Activated T-helper 17 cell treated with anti-CD3 and anti-CD28 coated beads, Interleukin-2, amount 50 U/mL, for 72 hours (primary cell): ENCODE measurements around the gene HTR3A. TPM values are rescaled to one million over a fixed set of nuclear protein-coding genes. Genes with fewer than 3 reads are reported as not detected.

Experiments
- ATAC-seq: fragments of 150-1000 bp; cut with Tn5 transposase; replicated peaks from 2 replicates; pipeline ENCODE4 v1.10.0; 2021; ENCODE audit warnings: mild to moderate bottlenecking, moderate library complexity
- H3K27ac Mint-ChIP-seq: one replicate; pipeline ENCODE4 v1.8.0; 2022; ENCODE audit warnings: mixed read lengths
- H3K27me3 Mint-ChIP-seq: one replicate; pipeline ENCODE4 v1.8.0; 2022; ENCODE audit warnings: mixed read lengths
- H3K36me3 Mint-ChIP-seq: one replicate; pipeline ENCODE4 v1.8.0; 2022; ENCODE audit warnings: low read depth, mild to moderate bottlenecking, mixed read lengths
- H3K4me1 Mint-ChIP-seq: one replicate; pipeline ENCODE4 v1.8.0; 2022; ENCODE audit warnings: mixed read lengths
- H3K4me3 Mint-ChIP-seq: one replicate; pipeline ENCODE4 v1.8.0; 2022; ENCODE audit warnings: mild to moderate bottlenecking, mixed read lengths
- H3K9me3 Mint-ChIP-seq: one replicate; pipeline ENCODE4 v1.8.0; 2022; ENCODE audit warnings: mixed read lengths
- total RNA-seq, 2 donors: library from RNA; stranded (reverse); gene quantifications; one replicate each; pipeline ENCODE4 v1.2.3, GENCODE V29; 2022

Gene HTR3A
- total RNA-seq, 2 donors from 2014 or later: not detected

GRCh38 chr11:114019574-114019973 is 44.7 kb downstream of the HTR3A start:
- Mint-ChIP-seq H3K36me3 (no peaks in the 10 kb centered on the region), H3K9me3 (no peaks in the 10 kb centered on the region)

GRCh38 chr11:114025329-114025907 is 50.5 kb downstream of the HTR3A start:
- H3K27ac Mint-ChIP-seq: no peak overlapping the region
- H3K9me3 Mint-ChIP-seq: no peaks in the 10 kb centered on the region
- no peak for ATAC-seq
- H3K36me3 Mint-ChIP-seq: no peaks in the 10 kb centered on the region
- peaks cover 3% of the 10 kb centered on the region for H3K27me3 Mint-ChIP-seq
- H3K4me1 Mint-ChIP-seq: no peaks in the 10 kb centered on the region
- H3K4me3 Mint-ChIP-seq: no peak overlapping the region

More at GRCh38 chr11:114019574-114019973, 44.7 kb downstream of the HTR3A start:
- Mint-ChIP-seq H3K27ac (no peak overlapping the region), H3K27me3 (peaks cover 3% of the 10 kb centered on the region), H3K4me3 (no peak overlapping the region), H3K4me1 (no peaks in the 10 kb centered on the region)
- ATAC-seq: no peak

- ATAC-seq: no peak
- no peak overlapping the region for H3K27ac Mint-ChIP-seq
- H3K4me1 Mint-ChIP-seq: no peaks in the 10 kb centered on the region
- peaks cover 3% of the 10 kb centered on the region for H3K27me3 Mint-ChIP-seq
- H3K9me3 Mint-ChIP-seq: no peaks in the 10 kb centered on the region
- H3K4me3 Mint-ChIP-seq: no peak overlapping the region
- no peaks in the 10 kb centered on the region for H3K36me3 Mint-ChIP-seq
Measured at GRCh38 chr11:114026355-114026754, 51.4 kb downstream of the HTR3A start.

- ATAC-seq: no peak
- Mint-ChIP-seq H3K27me3 (peaks cover 3% of the 10 kb centered on the region), H3K36me3 (no peaks in the 10 kb centered on the region), H3K27ac (no peak overlapping the region), H3K4me3 (no peak overlapping the region), H3K4me1 (no peaks in the 10 kb centered on the region), H3K9me3 (no peaks in the 10 kb centered on the region)
Measured at GRCh38 chr11:114027391-114027790, 52.5 kb downstream of the HTR3A start.

GRCh38 chr11:114027926-114028325 is 53.0 kb downstream of the HTR3A start:
- H3K36me3 Mint-ChIP-seq: no peaks in the 10 kb centered on the region
- no peak overlapping the region for H3K4me3 Mint-ChIP-seq
- no peak overlapping the region for H3K27ac Mint-ChIP-seq
- no peaks in the 10 kb centered on the region for H3K4me1 Mint-ChIP-seq
- peaks cover 3% of the 10 kb centered on the region for H3K27me3 Mint-ChIP-seq
- ATAC-seq: no peak
- no peaks in the 10 kb centered on the region for H3K9me3 Mint-ChIP-seq

- H3K4me1 Mint-ChIP-seq: no peaks in the 10 kb centered on the region
- no peak for ATAC-seq
- H3K27me3 Mint-ChIP-seq: peaks cover 7% of the 10 kb centered on the region
- no peaks in the 10 kb centered on the region for H3K9me3 Mint-ChIP-seq
- H3K27ac Mint-ChIP-seq: no peak overlapping the region
- no peaks in the 10 kb centered on the region for H3K36me3 Mint-ChIP-seq
- H3K4me3 Mint-ChIP-seq: no peak overlapping the region
Measured at GRCh38 chr11:114031246-114031966, 56.5 kb downstream of the HTR3A start.

- Mint-ChIP-seq H3K4me3 (no peak overlapping the region), H3K9me3 (no peaks in the 10 kb centered on the region), H3K4me1 (no peaks in the 10 kb centered on the region), H3K27me3 (peaks cover 7% of the 10 kb centered on the region), H3K36me3 (no peaks in the 10 kb centered on the region), H3K27ac (no peak overlapping the region)
- ATAC-seq: no peak
Measured at GRCh38 chr11:114031967-114032320, 57.0 kb downstream of the HTR3A start.

- ATAC-seq: no peak
- H3K4me3 Mint-ChIP-seq: no peak overlapping the region
- H3K4me1 Mint-ChIP-seq: no peaks in the 10 kb centered on the region
- H3K27me3 Mint-ChIP-seq: peaks cover 7% of the 10 kb centered on the region
- H3K9me3 Mint-ChIP-seq: no peaks in the 10 kb centered on the region
- peak overlapping the region; percentile 34 for H3K27ac Mint-ChIP-seq
- no peaks in the 10 kb centered on the region for H3K36me3 Mint-ChIP-seq
Measured at GRCh38 chr11:114033066-114033465, 58.2 kb downstream of the HTR3A start.

GRCh38 chr11:114033572-114033971 is 58.7 kb downstream of the HTR3A start:
- H3K4me3 Mint-ChIP-seq: no peak overlapping the region
- H3K27ac Mint-ChIP-seq: no peak overlapping the region
- no peaks in the 10 kb centered on the region for H3K4me1 Mint-ChIP-seq
- H3K27me3 Mint-ChIP-seq: peaks cover 7% of the 10 kb centered on the region
- no peaks in the 10 kb centered on the region for H3K36me3 Mint-ChIP-seq
- ATAC-seq: no peak
- no peaks in the 10 kb centered on the region for H3K9me3 Mint-ChIP-seq

- Mint-ChIP-seq H3K36me3 (no peaks in the 10 kb centered on the region), H3K4me1 (no peaks in the 10 kb centered on the region), H3K4me3 (no peak overlapping the region), H3K9me3 (no peaks in the 10 kb centered on the region), H3K27me3 (peaks cover 7% of the 10 kb centered on the region), H3K27ac (no peak overlapping the region)
- no peak for ATAC-seq
Measured at GRCh38 chr11:114034956-114035355, 60.0 kb downstream of the HTR3A start.

GRCh38 chr11:114036147-114036811 is 61.4 kb downstream of the HTR3A start:
- H3K27ac Mint-ChIP-seq: no peak overlapping the region
- no peaks in the 10 kb centered on the region for H3K36me3 Mint-ChIP-seq
- peaks cover 3% of the 10 kb centered on the region for H3K27me3 Mint-ChIP-seq
- H3K4me3 Mint-ChIP-seq: peak overlapping the region; percentile 13
- no peaks in the 10 kb centered on the region for H3K9me3 Mint-ChIP-seq
- H3K4me1 Mint-ChIP-seq: no peaks in the 10 kb centered on the region
- peak; percentile 91 for ATAC-seq

- Mint-ChIP-seq H3K4me1 (no peaks in the 10 kb centered on the region), H3K4me3 (peak overlapping the region; percentile 13), H3K27ac (no peak overlapping the region), H3K36me3 (no peaks in the 10 kb centered on the region), H3K9me3 (no peaks in the 10 kb centered on the region), H3K27me3 (peaks cover 3% of the 10 kb centered on the region)
- no peak for ATAC-seq
Measured at GRCh38 chr11:114036958-114037357, 62.0 kb downstream of the HTR3A start.

GRCh38 chr11:114039551-114039950 is 64.6 kb downstream of the HTR3A start:
- Mint-ChIP-seq H3K27ac (no peak overlapping the region), H3K27me3 (peaks cover 2% of the 10 kb centered on the region), H3K36me3 (no peaks in the 10 kb centered on the region), H3K4me3 (no peak overlapping the region), H3K9me3 (no peaks in the 10 kb centered on the region), H3K4me1 (peaks cover 12% of the 10 kb centered on the region)
- no peak for ATAC-seq
